NT2/D1 (cell line): ENCODE measurements around the gene AK6.

ENCODE experiments used
- DNase-seq: peaks from one replicate; pipeline ENCODE4 v3.0.0-alpha.2; 2011; ENCODE audit warnings: low read depth, low spot score
- H3K27me3 ChIP-seq: 2 replicates; pipeline ENCODE4 v1.6.0; 2011; ENCODE audit warnings: mild to moderate bottlenecking; ENCODE audit not compliant: insufficient read length, insufficient read depth
- H3K36me3 ChIP-seq: 2 replicates; pipeline ENCODE4 v1.6.1; 2011; ENCODE audit warnings: mild to moderate bottlenecking, low read length, mixed read lengths; ENCODE audit not compliant: insufficient read depth, insufficient read length
- H3K4me1 ChIP-seq: 2 replicates; pipeline ENCODE4 v1.5.1; 2011; ENCODE audit not compliant: insufficient read depth, insufficient read length
- H3K4me3 ChIP-seq: 2 replicates; pipeline ENCODE4 v1.5.1; 2011; ENCODE audit warnings: low read depth; ENCODE audit not compliant: insufficient read length
- H3K9ac ChIP-seq: 2 replicates; pipeline ENCODE4 v1.6.0; 2011; ENCODE audit warnings: low read depth; ENCODE audit not compliant: insufficient read length
- H3K9me3 ChIP-seq: 2 replicates; pipeline ENCODE4 v1.5.1; 2011; ENCODE audit warnings: mild to moderate bottlenecking, low read length; ENCODE audit not compliant: insufficient read depth
- SUZ12 ChIP-seq: IDR thresholded peaks from 2 replicates; pipeline ENCODE4 v1.6.1; 2011; ENCODE audit not compliant: insufficient read length, insufficient read depth; ENCODE audit errors: extremely low read depth
- YY1 ChIP-seq: IDR thresholded peaks from 2 replicates; pipeline ENCODE4 v1.6.1; 2011; ENCODE audit not compliant: insufficient read length, insufficient read depth
- ZNF274 ChIP-seq: IDR thresholded peaks from 2 replicates; pipeline ENCODE4 v1.6.1; 2011; ENCODE audit warnings: mild to moderate bottlenecking, low read depth, low read length

Gene AK6

DNA sequence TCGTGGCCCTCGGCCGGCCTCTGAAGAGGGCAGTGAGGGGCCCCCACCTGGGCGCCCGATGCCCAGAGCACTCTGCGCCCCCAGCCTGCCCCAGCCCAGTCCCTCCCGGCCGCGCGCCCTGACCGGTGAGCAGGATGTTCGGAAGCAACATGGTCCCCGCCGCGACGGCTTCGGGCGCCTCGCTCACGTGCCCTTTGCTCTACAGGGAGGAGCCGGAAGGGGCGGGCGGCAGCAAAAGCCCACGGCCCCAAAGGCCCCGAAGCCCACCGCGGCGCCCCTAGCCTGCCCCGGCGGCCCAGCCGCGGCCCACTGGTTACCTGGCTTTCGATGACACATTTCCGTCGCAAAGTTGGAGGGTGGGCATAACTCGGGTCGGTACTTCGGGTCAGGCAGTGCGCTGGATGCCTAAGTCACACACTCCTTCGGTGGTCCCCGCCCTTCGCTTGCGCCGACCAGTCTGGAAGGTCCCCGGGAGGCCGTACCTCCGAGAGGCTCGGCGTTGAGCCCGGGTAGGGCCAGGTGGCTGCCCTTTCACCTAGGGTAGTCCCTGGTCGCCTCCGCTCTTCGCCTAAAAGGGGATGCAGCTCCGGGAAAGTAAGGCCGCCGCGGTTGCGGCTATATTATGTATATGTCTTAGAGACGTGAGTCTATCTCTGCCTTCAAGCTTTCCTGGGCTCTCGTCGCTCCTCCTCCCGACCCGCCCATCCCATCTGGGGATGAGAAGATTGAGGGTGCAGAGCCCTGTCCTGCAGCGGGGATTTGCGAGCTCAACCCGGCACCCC is at the start of gene AK6, which contains the start of the genes RAD17 and TAF9:
Gene AK6 (minus strand): TSS at position 181 of the 782 bp plus-strand sequence. CDS start 30 bp downstream, at position 151.
Gene RAD17 (plus strand): TSS at position 479 of the 782 bp plus-strand sequence. CDS start 2,391 bp downstream, outside the sequence.
Gene TAF9 (minus strand): TSS at position 181 of the 782 bp plus-strand sequence. CDS start 3,783 bp downstream, outside the sequence.
- Histone ChIP-seq H3K9ac (peak within 1 kb of the TSS; percentile 86), H3K36me3 (peaks cover 38% of the 10 kb centered on the region), H3K27me3 (no peaks in the 10 kb centered on the region), H3K4me1 (no peaks in the 10 kb centered on the region), H3K4me3 (peak within 1 kb of the TSS; percentile 58), H3K9me3 (no peaks in the 10 kb centered on the region)
- DNase-seq: peak; percentile 84
- TF ChIP-seq YY1 (peak; percentile 45), ZNF274 (no peak)

- no peak for DNase-seq
- peaks cover 9% of the 10 kb centered on the region for H3K27me3 ChIP-seq
- no peak overlapping the region for H3K4me3 ChIP-seq
- no peak overlapping the region for H3K9ac ChIP-seq
- no peaks in the 10 kb centered on the region for H3K9me3 ChIP-seq
- H3K4me1 ChIP-seq: no peaks in the 10 kb centered on the region
- TF ChIP-seq ZNF274 (no peak), SUZ12 (no peak), YY1 (no peak)
- H3K36me3 ChIP-seq: peaks cover 17% of the 10 kb centered on the region
Observed at GRCh38 chr5:69418554-69418953, 49.2 kb upstream of the AK6 start.

DNA sequence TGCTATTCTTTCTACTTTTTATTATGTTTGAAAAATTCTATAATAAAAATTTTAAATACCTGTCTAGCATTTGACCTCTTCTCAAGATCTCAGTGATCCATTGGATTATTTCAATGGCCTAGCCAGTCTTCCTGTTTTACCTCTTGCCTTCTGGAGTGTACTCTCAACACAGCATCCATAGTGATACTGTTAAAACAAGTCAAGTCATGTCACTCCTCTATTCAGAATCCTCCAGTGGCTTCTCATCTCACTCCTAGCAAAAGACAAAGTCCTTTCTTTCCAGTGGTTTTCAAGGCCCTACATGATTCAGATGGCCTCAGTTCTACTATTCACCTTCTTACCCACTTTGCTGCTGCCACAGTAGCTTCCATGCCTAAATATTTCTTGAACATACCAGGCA is 47.4 kb upstream of the AK6 start:
- Histone ChIP-seq H3K9me3 (no peaks in the 10 kb centered on the region), H3K4me3 (no peak overlapping the region), H3K36me3 (peaks cover 22% of the 10 kb centered on the region), H3K27me3 (peaks cover 9% of the 10 kb centered on the region), H3K9ac (no peak overlapping the region), H3K4me1 (no peaks in the 10 kb centered on the region)
- no peak for DNase-seq
- TF ChIP-seq YY1 (no peak), SUZ12 (no peak), ZNF274 (no peak)

DNA sequence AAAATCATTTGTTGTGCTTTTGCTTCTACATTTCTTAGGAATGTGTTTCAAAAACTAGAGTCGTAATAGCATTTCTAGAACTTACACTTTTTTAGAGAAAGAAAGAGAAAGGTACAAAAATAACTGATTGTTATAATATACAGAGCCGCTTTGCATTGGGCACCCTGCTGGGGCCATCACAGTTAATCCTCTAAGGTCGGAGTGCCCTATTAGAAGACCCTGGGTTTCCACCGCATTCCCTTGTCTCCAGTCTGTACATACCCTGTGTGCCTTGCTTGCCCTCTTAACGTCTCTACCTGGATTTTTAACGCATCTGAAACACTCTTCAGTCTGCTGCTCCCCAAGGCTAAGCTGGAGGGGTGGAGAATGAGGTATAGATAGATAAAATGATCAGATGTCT is 46.9 kb upstream of the AK6 start:
- TF ChIP-seq SUZ12 (no peak), ZNF274 (no peak), YY1 (no peak)
- Histone ChIP-seq H3K27me3 (peaks cover 9% of the 10 kb centered on the region), H3K9ac (no peak overlapping the region), H3K36me3 (peaks cover 27% of the 10 kb centered on the region), H3K4me3 (no peak overlapping the region), H3K9me3 (no peaks in the 10 kb centered on the region), H3K4me1 (no peaks in the 10 kb centered on the region)
- DNase-seq: no peak

GRCh38 chr5:69415584-69415958 is 46.3 kb upstream of the AK6 start:
- Histone ChIP-seq H3K36me3 (peaks cover 29% of the 10 kb centered on the region), H3K4me3 (peak overlapping the region; percentile 75), H3K9ac (peak overlapping the region; percentile 86), H3K9me3 (no peaks in the 10 kb centered on the region), H3K4me1 (no peaks in the 10 kb centered on the region), H3K27me3 (peaks cover 9% of the 10 kb centered on the region)
- TF ChIP-seq SUZ12: no peak
- no peak for TF ChIP-seq YY1
- TF ChIP-seq ZNF274: no peak
- DNase-seq: no peak

- peak; percentile 46 for DNase-seq
- peak within 1 kb of the TSS; percentile 75 for H3K4me3 ChIP-seq
- H3K27me3 ChIP-seq: peaks cover 9% of the 10 kb centered on the region
- TF ChIP-seq ZNF274 (no peak), SUZ12 (no peak), YY1 (no peak)
- H3K9ac ChIP-seq: peak within 1 kb of the TSS; percentile 86
- no peaks in the 10 kb centered on the region for H3K4me1 ChIP-seq
- H3K9me3 ChIP-seq: no peaks in the 10 kb centered on the region
- H3K36me3 ChIP-seq: peaks cover 31% of the 10 kb centered on the region
Observed at GRCh38 chr5:69414885-69415583, 45.7 kb upstream of the AK6 start, which contains the start of gene MARVELD2. TSS of gene MARVELD2 (plus strand) at chr5:69415116. CDS start at chr5:69419386, 4,270 bp downstream.

GRCh38 chr5:69404659-69405330 is 35.5 kb upstream of the AK6 start:
- Histone ChIP-seq H3K27me3 (no peaks in the 10 kb centered on the region), H3K9me3 (no peaks in the 10 kb centered on the region), H3K4me3 (no peak overlapping the region), H3K36me3 (peaks cover 18% of the 10 kb centered on the region), H3K4me1 (no peaks in the 10 kb centered on the region), H3K9ac (no peak overlapping the region)
- TF ChIP-seq ZNF274 (no peak), SUZ12 (no peak), YY1 (no peak)
- DNase-seq: no peak
